IPS DF 19.7 (cell line): Measurements from ENCODE around the gene SLC43A1.

ENCODE experiments used
- DNase-seq: peaks from one replicate; pipeline ENCODE4 v3.0.0-alpha.2; 2013; ENCODE audit warnings: low read depth, low spot score

SLC43A1 gene

DNA sequence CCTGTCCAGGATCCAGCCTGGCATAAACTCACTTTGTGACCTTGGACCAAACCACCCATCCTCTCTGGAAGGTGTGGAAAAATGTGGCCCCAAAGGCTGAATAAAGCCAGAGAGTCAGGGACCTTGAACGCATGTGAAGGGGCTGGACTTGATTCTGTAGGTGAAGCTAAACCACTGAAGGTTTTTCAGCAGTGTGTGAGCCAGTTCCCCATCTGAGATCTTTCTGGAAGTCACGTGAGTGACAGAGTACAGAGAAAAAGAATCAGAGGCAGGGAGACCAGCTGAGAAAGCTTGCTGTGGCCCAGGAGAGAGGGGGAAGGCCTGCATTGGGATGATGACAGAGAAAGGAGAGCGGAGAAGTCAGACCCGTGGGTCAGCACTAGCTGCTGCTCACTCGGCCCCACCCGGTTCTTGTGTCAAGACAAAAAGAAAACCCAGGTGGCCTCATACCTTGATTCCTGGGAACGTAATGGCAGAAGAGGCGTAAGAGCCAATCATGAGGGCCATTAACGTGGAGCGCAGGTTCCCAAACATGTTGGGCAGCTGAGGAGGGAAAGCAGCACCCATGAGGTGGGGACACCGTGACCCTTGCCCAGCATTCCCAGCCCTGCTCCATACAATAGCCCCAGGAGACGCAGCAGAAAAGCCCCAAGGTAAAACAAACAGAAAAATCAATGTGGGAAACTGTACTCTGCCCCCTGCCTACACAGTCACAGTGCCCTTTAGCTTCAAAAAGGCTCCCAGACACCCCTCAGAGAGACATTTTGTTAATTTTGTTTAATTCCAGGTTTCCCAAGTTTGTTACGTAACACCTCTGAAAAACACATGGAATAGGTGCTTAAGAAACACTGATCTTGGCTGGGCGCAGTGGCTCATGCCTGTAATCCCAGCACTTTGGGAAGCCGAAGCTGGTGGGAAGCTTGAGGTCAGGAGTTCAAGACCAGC is 17.9 kb downstream of the SLC43A1 start:
- no peak for DNase-seq

DNA sequence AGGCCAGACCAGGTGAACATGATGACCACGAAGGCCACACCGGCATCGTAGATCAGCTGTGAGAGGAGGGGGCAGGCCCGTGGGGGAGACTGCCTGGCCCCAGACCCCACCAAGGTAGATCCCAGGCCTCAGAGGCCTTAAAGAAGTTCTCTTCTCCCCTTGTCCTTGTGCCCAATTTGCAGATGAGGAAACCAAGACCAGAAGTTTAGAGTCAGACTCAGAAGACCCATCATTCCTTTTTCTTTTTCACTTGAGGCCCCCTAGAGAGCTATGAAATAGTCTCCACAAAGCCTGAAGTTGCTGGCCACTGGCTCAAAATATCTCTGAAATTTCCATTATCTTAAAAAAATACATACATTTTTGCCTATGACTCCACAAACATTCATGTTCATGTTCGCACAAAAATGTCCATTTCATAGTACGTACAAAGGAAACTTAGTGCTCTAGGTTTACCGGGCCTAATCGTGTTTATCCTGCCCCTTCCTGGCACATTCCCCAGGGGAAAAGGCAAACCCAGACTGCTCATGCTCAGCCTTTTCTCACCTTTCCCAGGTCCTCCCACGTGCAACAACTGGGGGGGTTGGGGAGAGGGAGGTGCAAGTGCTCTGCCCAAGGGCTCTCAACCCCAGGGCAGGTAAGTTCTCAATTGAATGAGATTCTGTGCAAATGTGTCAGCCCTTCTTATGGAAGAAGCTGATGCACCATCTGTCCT is 19.2 kb downstream of the SLC43A1 start:
- no peak for DNase-seq

DNA sequence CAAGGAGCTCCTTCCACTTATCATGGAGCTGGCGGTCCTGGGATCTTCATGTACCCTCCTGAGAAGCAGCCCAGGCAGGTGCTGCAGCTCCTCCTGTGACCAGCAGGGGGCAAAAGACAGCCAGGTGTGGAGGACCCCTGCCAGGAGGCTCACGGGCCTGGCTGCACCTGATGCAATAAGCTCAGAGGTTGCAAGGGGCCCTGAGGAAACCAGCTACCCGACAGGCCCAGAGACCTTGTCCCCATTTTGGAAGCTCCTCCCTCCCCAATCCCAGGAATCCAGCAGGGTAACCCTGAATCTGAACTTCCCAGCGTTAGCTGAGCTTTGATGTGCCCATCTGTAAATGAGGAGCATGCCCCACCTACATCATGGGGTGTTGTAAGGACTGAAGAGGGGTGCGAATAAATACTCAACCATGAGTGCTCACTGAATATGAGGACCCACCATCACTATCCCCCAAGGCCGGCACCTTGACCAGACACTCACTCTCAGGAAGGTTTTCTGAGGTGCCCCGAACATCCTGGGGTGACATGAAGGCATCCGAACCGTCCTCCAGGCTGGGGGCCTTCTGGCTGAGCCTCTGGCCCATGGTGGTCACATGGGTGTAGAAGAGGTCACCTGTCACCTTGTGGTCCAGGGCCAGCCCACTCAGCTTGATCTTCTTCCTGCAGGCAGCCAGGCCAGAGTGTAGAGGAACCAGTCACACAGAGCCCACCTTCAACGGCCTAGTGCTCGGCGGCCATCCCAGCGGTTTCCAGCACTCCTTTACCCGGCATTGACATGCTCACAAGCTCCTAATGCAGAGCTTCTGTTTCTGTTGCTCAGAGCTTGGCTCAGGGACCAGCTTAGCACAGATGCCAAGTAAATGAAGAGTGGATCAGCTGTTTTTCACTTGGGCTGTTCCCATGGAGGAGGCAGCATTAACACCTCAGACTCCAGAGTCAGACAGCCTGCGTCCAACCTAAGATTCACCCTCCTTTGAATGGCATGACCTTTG is 21.7 kb downstream of the SLC43A1 start:
- no peak for DNase-seq

DNA sequence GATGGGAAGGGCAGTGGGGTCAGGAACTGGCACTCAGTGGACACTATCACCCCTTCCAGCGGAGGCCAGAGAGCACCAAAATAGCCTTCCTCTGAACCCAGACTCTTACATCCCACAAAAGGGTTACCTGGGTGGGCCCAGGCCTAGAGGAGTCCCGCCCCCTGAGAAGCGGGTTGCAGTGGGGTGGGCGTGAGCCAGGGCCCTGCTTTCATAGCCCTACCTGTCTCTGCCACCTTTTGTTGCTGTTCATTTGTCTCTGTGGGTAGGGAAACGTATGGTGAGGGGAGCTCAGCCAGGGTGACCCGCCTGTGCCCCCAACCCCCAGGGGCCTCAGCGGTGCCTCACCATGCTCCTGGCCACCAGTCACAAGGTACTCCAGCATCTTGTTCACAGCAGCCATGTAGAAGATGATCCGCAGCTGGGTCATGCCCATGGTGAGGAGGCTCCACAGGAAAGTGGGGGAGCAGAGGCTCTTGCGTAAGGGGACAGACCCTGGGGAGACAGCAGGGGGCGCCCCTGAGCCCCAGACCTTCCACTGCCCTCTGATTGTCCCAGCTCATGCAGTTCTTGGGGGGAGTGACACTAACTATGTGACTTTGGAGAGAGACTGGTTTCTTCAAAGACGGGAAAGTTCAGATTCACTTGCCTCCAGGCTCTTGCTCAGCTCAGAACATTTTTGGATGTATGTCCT is 24.0 kb downstream of the SLC43A1 start:
- DNase-seq, result no peak

DNA sequence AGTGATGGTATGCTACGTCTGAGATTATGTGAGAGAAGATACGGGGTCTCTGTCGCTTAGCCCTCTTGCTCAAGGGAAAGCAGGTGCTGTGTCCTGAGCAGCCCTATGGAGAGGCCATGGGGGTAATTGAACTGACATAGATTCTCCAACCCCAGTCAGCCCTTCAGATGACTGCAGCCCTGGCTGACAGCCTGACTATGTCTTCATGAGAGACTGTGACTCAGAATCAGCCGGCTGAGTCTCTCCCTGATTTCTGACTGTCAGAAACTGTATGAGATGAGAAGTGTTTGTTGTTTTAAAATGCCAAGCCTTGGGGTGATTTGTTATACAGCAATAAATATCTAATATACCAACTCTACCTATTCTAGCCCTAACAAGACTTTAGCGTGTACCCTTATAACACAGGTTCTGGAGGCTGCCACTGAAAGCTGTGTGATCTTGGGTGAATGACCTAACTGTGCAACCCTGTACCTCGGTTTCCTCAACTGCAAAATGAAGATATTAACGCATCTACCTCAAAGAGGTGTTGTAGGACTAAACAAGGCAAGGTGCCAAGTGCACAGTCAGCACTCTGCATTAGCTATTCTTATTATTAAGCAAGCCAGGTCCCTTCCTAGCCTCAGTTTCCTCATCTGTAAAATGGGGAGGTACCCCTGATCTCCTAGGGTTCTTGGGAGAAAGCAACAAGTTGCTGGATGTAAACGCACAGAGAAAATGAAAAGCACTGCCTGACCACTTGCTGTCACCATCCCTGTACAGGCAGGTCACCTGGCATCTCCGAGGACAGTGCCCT is 24.9 kb downstream of the SLC43A1 start:
- no peak for DNase-seq

DNA sequence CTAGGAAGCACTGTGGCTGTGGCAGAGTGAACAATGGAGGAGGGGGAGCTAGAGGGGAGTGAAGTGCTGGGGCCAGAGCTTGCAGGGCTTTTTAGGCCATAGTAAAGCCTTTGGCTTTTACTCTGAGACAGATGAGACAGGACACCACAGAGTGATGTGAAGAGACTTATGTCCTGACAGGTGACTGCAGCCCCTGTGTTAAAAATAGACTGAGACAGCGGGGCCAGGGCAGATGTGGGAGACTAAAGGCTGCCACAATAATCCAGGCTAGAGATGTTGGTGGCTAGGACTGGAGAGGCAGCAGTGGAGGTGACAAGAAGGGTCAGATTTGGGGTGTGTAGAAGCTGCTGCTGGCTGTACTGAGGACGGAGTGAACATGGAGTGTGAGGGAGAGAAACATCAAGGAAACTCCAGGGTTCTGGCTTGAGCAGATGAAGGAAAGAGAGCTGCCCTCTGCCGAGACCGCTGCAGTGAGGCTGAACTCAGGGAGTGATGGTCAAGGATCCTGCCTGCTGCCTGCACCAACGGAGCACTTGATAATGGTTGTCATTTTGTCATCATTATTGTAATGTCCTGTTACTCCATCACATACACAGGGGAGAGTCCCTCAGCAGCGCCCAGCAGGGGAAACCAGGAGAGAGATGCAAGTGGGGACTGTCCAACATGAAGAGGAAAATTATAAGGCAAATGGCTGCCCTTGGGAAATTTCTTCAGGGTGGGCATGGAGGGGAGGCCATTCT is 27.4 kb downstream of the SLC43A1 start:
- no peak for DNase-seq

DNA sequence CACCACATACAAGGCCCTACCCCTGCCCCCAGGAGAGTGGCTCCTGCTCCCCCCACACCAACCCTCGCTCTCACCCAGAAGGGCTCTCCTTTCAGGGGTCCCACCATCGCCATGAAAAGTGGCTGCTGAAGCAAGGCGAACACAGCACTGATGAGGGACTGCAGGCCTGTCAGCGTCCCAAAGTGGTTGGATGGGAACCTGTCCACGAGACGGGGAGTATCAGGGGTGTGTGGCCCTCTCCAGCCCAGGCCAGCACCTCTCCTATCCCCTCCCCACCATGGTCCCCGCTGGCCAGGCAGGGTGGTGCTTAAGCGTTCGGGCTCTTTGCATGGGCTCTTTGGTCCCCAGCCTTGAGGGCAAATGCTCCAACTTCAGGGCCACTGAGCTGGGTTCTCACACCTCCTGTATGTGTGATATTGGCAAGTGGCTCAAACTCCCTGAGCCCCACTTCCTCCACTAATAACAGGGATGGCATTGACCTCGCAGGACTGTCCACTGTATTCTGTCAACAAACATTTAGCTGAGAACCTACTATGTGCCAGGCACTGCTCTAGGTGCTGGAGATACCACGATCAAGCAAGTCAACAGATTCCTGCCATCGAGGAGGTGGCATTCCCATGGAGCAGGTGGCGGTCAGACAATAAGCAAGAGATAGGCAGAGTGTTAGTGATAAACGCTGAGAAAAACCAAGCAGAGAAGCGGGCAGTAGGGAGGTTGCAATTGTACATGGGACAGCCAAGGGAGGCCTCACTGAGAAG is 28.3 kb downstream of the SLC43A1 start:
- DNase-seq, result no peak

DNA sequence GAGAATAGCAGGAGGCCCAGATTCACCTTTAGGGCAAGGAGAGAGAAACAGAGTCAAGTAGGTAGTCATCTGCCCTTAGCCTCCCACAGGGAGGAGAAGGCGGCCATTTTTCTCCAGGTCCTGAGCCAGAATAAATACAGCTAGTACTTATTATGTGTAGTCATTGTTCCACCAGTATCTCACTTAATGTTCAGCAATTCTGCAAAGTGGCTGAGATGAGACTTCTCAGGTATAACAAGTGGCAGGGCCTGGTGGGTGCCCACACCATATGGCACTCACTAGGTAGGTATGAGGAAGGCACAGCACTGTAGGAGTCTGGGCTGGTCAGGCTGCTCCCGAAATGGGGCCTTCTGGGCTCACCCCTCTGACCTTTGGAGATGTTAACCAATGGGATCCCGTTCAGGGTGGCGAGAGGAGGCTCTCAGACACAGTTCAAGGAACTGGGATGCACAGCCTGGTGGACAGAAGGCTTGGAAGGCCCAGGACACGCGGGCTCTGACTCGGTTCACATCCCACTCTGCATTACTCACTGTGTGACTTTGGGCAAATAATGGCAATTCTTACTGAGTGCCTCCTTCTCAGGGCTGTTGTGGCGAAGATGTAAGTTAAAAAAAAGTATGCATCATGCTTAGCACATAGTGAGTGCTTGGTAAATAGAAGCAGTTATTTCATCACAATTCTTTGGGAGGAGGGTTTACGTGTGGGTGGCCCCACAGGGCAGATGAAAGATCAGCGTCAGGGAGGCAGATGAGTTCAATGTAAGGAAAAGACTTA is 30.1 kb downstream of the SLC43A1 start:
- no peak for DNase-seq

DNA sequence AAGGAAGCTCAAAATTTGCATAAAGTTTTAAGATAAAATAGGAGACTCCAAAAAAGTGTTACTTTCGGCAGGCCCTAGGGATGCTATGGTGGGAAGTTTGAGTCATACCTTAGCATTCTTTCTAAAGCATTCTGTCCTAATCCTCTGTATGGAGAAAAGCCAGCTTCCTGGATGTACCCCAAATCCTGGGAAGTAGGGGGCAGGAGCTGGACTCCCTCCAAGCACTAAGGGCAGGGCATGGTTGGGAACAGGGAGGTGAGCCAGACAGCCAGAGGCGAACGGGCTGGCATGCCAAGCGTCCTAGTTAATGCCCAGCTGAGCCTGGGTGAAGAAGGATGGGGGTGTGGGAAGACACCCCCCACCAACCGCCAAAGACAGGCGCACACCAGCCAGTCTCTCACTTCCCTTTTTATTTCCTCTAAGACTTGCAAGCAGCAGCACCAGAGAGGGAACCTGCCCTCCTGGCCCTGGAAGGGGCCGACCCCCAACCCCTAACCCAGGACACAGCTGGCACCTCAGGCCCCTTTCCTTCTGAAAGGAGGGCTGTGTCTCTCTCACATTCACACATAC is 31.3 kb downstream of the SLC43A1 start:
- DNase-seq, result no peak

DNA sequence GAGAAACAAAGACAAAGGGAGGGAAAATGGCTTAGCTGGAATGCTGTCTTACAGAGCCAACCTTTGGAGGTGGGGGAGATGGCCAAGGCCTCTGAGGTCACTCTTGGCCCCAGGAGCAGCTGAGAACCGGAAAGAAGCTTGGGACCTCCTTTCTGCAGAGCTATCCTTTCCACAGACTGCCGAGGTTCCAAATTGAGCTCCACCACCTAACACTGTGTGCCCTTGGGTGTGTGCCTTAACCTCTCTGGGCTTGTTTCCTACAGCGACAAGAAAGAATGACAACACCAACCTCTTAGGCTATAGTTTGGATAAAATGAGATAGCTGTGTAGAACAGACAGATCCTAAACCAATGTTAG is 32.0 kb downstream of the SLC43A1 start:
- DNase-seq, result no peak

DNA sequence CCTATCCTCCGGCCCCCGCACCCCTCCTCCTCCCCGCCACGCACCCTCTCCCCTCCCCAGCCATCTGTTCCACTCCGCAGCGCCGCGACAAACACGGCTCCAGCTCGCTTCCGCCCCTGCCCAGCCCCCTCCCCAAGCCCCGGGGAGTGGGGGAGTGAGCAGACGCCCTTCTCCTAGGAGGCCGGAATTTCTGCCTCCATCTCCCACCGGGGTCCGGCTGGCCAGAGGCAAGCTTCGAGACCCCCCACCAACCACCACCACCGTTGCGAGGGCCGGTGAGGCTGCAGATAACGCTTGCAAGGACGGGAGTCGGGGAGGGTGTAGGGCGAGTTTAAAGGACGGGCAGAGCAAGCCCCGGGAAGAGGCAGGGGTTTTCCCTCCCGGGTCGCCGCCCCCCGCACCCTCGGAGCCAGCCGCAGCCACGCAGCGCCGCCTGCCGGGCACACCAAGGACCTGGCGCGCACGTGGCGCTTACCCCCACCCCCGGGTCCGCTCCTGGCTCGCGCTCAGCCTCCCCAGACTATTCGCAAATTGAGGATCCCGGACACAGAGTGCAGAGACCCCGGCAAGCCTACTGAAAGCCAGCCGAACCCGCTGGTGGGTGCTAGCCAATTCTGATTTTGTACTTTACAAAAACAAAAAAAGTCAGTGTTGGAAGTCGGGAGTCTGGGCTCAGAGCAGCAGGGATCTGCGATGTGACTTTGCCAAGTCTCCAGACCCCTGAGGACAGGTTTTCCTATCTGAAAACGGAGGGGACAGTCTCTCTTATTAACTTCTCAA is 32.5 kb downstream of the SLC43A1 start:
- no peak for DNase-seq

DNA sequence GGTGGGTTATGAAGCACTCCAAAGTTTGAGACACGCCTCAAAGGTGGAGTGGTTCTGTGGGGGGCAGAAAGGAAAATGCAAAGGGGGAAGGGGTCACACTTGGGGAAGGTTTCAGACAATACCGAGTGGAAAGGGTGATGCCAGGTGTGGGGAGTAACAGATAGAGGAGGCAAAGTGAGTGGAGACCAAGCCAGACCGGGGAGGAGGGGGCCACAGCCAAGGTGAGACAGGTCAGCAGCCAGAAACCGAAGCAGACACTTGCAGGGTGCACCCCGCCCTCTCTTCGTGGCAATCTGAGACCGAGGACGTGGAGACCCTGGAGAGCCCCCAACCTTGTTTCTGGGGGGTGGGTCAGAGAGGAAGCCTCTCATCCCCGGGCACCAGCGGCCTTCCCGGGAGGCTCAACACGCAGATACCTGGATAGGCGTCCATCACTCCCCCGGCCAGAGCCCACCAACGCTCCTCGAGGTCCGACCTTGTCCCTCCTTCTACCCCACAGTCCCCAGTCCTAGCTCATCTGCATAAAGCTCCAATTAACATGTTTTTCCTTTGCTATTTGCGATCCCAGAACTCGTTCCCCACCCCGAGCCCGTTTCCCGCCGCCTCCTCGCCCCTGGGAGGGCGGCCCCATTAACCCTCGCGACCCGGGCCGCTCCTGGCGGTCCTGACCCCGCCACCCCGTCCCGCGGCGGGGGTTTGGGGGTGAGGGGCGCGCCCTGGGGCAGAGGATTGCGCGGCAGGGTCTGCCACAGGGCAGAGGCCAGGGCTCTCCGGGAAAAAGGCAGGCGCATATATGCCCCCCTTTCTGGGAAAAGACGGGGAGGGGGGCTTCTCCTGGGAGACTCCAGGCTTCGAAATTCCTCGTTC is 33.4 kb downstream of the SLC43A1 start:
- DNase-seq, result no peak

DNA sequence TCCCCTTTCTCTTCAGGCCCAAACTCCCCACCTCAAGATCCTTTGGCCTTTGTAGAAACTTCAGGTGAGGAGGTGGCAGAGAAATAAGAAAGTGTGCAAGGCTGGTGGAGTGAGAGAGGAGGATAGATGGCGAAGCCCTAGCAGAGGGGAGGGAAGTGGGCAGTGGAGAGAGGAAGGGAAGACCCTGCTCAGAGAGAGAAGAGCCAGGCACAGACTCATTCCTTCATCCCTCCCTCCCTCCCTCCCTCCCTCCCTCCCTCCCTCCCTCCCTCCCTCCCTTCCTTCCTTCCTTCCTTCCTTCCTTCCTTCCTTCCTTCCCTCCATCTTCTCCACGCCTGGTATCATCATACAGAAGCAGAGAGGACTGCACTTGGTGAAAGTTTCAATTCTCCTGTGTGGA is 34.2 kb downstream of the SLC43A1 start:
- no peak for DNase-seq

DNA sequence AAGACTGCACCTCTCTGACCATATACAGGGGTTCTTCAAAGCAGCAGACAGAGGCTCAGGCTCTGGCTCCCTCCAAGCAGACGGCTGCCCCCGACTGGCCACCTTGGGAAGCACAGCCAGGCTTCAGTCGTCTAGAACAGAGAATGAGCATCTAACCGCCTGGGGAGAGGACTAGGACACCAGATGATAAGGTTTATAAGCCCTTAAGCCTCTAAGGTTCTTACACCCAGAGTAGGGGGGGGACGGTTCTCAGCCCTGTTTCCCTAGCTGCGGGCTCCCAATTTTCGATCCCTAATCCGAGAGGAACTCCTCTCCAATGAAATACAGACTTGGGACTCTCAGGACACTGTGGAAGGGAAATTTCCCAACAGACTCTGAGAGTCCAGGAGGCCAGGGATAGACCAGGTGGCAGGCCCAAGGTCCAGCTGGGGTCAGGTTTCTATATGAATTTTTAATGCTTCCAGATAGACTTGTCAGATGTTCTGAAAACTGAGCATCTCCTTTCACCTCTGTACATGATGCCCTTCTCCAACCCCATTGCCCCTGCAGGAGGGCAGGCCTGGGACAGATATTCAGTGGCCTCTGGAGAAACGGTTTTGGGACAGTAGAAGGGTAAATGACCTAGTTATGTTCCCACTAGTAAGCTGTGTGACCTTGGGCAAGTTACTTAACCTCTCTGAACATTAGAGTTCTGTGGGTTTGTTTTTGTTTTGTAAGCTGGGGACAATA is 34.9 kb downstream of the SLC43A1 start:
- DNase-seq, result no peak

DNA sequence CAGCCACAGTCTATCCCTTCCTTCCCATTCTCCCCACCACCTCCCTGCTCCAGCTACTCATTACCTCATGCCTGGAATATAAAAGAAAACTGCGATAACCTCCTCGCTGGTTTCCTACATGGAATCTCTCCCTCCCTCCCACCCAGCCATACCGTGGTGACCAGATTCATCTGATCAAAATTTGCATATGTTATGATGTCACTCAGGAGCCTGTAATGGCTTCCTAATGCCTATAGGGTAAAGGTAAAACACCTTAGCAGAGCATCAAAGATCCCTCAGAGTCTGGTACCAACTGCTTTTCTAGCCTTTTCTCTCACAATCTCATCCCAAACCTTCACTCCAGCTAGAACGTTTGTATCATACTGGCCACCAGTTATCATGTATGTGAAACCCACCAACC is 35.6 kb downstream of the SLC43A1 start:
- DNase-seq, result no peak
